ENCODE results near the gene MTRF1L.
"Not testable (repeated sequence)": the region's sequence is repeated elsewhere in the genome, so short reads cannot be mapped to it uniquely, and the experiment has no call there.

MTRF1L gene

DNA sequence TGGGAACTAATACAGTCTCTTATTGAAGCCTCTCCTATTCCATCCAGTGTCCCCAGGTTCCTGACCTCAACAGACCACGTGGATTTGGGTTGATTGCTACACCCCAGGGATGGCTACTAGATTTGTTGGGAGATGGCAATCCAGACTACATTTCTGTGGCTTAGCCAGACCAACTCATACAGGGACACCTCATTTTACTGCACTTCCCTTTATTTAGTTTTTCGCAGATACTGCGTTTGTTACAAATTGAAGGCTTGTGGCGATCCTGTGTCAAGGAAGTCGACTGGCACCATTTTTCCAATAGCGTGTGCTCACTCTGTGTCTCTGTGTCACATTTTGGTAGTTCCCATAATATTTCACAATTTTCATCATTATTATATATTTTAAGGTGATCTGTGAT lies 10.3 kb upstream of the MTRF1L start:
- in situ Hi-C loops (cut with MboI; ENCODE audit: low sequenced_read_pairs) = no loop called here

GRCh38 chr6:153003366-153003690 lies 819 bp upstream of the MTRF1L start:
- in situ Hi-C loops (cut with MboI; ENCODE audit: low sequenced_read_pairs) = no loop called here

- in situ Hi-C loops (cut with MboI; ENCODE audit: low sequenced_read_pairs) = no loop called here
Measured at GRCh38 chr6:153001767-153002612, 519 bp downstream of the MTRF1L start.

DNA sequence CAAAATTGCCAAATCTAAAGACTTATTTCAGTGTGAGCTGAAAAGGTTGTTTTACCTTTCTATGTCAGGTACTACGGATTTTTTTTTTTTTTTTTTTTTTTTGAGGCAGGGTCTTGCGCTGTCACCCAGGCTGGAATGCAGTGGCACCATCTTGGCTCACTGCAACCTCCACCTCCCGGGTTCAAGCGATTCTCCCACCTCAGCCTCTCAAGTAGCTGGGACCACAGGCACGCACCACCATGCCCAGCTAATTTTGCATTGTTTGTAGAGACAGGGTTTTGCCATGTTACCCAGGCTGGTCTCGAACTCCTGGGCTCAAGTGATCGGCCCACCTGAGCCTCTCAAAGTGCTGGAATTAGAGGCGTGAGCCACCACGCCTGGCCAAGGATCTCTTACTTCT lies 1.7 kb downstream of the MTRF1L start:
- in situ Hi-C loops (cut with MboI; ENCODE audit: low sequenced_read_pairs) = not testable (repeated sequence)

DNA sequence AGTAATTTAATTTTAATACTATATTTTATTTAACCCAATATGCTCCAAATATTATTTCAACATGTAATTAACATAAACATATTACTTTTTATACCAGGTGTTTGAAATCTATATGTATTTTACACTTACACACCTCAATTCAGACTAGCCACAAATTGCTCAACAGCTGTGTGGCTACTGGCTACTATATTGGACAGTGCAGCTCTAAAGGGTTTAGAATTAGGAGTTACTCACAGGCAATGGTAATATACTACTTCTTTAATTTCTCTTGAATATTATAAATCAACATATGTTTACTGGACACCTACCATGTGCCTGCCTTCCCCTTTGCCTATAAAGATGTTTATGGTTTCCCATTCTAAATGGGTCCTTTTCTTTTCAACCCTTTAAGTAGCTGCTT lies 2.3 kb downstream of the MTRF1L start:
- in situ Hi-C loops (cut with MboI; ENCODE audit: low sequenced_read_pairs) = no loop called here

DNA sequence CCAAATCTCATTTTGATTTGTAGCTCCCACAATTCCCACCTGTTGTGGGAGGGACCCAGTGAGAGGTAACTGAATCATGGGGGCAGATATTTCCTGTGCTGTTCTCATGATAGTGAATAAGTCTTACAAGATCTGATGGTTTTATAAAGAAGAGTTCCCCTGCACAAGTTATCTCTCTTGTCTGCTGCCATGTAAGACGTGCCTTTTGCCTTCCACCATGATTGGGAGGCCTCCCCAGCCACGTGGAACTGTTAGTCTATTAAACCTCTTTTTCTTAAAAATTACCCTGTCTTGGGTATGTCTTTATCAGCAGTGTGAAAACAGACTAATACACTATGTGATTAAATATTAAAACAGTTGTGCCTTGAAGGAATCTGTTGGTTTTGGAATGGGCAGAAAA lies 3.0 kb downstream of the MTRF1L start:
- in situ Hi-C loops (cut with MboI; ENCODE audit: low sequenced_read_pairs) = not testable (repeated sequence)

- in situ Hi-C loops (cut with MboI; ENCODE audit: low sequenced_read_pairs) = no loop called here
Measured at GRCh38 chr6:152993847-152994246, 8.7 kb downstream of the MTRF1L start.

DNA sequence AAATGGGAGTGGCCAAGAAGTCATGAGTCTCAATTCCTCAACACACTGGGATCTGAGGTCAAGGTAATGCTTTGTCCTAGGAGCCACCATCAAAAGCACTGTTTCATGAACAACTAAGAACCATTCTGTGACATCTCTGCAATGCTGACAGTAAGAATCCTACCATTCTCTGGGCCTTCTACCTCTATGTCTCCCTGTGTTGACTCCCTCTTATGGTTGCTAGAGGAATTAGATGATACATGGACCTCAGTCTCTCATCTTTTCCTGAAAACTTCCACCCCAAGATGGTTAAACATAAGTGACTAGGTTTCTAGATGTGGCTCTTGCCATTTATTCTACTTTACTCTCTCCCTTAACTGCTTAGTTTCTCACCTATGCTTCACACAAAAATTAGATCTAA lies 9.1 kb downstream of the MTRF1L start:
- in situ Hi-C loops (cut with MboI; ENCODE audit: low sequenced_read_pairs) = no loop called here

DNA sequence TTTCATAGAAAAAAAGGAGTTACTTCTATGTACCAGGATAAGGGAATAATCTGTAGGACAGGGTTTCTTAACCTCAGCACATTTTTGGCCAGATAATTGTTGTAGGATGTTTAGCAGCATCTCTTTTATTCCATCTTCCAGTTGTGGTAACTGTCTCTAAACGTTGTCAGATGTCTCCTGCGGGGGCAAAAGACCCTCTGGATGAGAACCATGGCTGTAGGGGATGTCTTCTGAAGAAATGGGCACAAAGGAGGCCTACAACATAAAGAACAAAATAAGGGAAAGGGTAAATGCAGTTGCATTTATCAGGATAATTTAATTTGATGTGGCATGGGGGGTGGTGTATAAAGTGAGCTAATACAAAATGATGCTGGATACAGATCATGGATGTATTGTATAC lies 15.5 kb downstream of the MTRF1L start:
- in situ Hi-C loops (cut with MboI; ENCODE audit: low sequenced_read_pairs) = no loop called here

DNA sequence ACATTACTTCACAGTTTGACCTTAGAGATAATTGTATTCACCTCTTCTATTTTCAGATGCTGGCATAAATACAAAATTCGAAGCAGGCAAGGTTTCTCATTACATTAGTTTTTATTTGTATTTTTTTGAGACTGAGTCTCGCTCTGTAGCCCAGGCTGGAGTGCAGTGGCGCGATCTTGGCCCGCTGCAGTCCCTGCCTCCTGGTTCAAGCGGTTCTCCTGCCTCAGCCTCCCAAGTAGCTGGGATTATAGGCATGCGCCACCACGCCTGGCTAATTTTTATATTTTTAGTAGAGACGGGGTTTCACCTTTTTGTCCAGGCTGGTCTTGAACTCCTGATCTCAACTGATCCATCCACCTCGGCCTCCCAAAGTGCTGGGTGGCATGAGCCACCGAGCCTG lies 17.2 kb downstream of the MTRF1L start:
- in situ Hi-C loops (cut with MboI; ENCODE audit: low sequenced_read_pairs) = not testable (repeated sequence)

DNA sequence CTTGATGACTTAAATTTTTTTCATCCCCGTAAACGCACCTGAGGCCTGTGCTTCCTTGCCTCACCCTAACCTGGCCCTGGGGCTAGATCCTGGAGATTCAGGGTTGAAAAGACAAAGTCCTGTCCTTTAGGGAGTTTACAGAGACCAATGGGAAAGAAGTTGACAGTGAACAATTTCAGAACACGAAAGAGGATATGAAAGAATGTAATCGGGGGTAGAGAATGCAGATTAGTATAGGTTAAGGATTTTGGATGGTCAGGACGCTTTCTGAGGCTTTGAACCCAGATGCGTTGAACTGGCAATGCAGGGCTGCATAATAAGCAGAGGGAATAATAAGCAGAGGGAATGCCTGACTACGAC lies 18.0 kb downstream of the MTRF1L start:
- in situ Hi-C loops (cut with MboI; ENCODE audit: low sequenced_read_pairs) = no loop called here

DNA sequence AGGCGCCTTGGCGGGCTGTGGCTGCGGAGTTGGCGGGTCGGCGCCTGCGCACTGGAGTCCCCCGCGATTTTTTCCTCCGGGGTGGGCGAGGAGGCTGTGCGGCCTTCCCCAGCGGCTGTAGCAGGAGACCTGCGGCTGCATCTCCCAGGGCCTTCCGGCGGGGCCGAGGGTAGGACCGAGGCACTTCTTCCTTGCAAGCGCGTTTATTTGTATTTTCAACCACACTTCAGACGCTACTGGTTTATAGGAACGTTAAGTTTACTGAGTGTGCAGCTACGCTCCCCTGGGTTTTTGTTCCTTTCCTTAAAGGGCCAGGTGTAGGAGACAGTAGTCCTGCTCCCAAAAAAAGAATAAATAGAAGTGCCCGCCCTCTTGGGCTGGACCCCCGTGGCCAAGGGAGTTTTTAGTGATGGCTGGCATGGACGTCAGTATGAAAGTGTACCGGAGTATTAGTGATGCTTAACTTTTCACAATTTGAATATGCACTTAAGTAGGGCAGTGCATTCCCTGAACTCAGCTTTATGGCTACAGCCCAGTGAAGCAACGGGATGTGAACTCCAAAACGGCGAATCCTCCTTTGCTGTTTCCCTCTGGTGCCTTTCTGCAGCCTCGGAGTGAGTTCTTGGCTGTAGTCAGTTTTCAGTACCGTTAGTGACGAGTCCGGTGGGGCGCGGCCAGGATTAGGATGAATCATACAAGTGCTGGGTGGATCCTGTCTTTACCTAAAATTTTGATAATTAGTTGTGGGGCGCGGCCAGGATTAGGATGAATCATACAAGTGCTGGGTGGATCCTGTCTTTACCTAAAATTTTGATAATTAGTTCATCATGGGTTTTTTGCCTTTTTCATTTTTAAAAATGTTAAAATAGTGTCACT lies 18.6 kb downstream of the MTRF1L start:
- in situ Hi-C loops (cut with MboI; ENCODE audit: low sequenced_read_pairs) = no loop called here

DNA sequence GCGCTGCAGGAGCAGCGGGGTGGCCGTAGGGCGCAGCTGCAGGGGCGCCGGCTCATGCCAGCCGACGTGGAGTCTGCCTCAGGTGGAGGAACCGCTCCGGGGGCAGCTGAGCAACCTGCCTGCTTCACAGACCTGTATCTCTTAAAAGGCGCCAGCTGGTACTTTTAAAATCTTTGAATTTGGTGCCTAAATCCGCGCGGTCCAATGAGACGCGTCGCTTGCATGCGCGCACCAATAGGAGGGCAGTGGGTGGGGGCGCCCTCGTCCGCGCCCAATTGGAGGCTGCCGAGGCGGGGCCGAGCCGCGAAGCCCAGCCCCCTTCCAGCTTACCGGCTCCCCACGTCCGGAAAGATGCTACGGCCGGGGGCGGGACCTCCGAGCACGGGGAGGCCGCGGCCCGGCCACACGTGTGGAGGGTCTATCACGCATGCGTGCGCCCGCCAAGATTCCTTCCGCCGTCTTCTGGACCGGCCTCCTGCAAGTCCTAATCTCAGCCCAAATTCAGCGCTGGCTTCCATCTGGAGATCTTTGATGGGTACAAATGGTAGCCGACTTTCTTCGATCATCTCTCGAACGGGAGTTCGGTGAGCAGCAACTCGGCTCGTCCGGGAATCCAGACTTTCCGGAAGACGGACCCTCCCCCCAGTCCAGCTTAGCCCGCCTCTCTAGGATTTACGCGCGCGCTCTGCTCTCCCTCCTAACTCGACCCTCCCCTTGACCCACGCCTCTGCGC lies 19.4 kb downstream of the MTRF1L start, which contains the start of gene FBXO5:
TSS of gene FBXO5 (minus strand) at position 138 of the 733 bp plus-strand sequence. CDS start at position 56, 82 bp downstream.
- in situ Hi-C loops (cut with MboI; ENCODE audit: low sequenced_read_pairs) = no loop called here

DNA sequence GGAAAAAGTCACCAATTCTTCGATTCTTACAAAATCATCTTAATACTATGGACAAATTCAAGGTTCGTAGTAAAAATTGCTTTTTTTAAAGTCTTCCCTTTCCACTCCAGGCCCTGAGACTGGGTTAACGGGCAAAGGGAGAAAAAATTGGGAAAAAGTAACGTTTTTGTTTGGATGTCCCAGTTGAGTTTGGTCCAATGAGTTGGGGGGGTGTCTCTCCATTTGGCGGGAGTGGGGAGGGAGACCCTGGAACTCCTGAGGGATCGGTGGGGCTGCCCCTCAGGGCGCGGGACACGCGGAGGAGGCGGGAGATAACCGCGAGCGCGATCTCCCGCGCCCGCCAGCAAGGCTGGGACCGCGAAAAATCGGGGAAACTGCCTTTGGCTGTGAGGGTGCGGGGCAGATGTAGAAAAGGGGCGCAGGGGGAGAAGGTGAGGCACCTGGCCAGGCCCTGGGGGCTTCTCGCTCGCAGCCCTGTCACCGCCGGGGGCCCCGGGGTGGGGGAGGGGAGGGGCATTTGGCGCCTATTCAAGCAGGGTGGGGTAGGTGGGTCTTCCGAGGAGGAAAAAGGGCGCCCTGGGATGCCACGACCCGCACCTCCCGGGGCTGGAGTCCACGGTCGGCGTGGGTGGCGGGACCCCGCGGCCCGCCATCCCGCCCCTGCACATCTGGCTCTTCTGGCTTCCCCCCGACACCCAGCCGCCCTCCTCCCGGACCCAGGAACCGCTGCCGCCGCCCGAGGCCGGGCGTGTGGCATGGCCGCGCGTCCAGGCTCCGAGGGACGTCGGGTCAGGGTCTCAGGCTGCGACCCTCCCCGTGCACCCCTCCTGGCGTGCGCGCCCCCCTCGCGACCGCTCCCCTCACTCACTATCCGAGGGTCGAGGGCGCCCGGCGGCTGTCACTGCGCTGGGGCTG lies 20.3 kb downstream of the MTRF1L start:
- in situ Hi-C loops (cut with MboI; ENCODE audit: low sequenced_read_pairs) = no loop called here

GRCh38 chr6:152981219-152981618 lies 21.3 kb downstream of the MTRF1L start:
- in situ Hi-C loops (cut with MboI; ENCODE audit: low sequenced_read_pairs) = no loop called here

DNA sequence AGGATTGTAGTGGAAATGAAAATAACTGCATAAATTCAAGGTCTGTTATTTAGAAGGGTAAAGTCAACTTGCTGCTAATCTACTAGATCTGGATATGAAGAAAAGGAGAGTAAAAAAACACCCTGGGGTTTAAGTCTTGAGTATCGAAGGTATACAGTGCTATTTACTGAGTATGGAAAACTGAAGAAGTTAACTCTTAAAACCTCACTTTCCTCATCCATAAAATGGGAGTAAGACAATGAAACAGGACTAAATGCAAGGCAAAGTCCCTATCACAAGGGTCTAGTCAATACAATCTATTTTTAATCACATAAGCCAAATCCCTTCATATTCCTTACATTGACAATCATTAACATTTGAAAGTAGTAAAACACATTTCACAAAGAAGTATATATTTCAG lies 21.9 kb downstream of the MTRF1L start:
- in situ Hi-C loops (cut with MboI; ENCODE audit: low sequenced_read_pairs) = no loop called here

DNA sequence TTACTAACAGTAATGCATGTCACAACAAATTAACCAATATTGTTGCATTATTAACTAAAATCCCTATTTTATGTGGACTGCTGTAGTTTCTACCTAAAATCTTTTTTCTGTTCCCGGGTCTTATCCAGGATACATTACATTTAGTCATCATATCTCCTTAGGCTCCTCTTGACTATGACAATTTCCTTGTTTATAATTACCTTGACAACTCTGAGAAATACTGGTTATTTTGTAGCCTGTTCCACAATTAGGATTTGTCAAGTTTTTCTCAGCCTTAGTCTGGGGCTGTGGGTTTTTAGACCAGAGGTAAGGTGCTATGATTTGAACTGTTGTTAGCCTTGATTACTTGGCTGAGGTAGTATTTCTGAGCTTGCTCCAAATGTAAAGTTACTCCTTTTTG lies 23.4 kb downstream of the MTRF1L start:
- in situ Hi-C loops (cut with MboI; ENCODE audit: low sequenced_read_pairs) = no loop called here

GRCh38 chr6:152978058-152978457 lies 24.5 kb downstream of the MTRF1L start:
- in situ Hi-C loops (cut with MboI; ENCODE audit: low sequenced_read_pairs) = no loop called here

- in situ Hi-C loops (cut with MboI; ENCODE audit: low sequenced_read_pairs) = no loop called here
Measured at GRCh38 chr6:152977556-152977955, 25.0 kb downstream of the MTRF1L start.

GRCh38 chr6:152976749-152977148 lies 25.8 kb downstream of the MTRF1L start:
- in situ Hi-C loops (cut with MboI; ENCODE audit: low sequenced_read_pairs) = no loop called here
